DOHH2 (cell line): ENCODE measurements around the gene SPEM3.

Experiments
- CTCF ChIP-seq: fragments of 200-600 bp; sonication (generic); IDR thresholded peaks from one replicate; pipeline ENCODE4 v1.5.1; 2014; ENCODE audit warnings: antibody characterized with exemption, mild to moderate bottlenecking, low read depth, low read length; ENCODE audit not compliant: poor library complexity, severe bottlenecking
- EZH2phosphoT487 ChIP-seq: fragments of 200-600 bp; sonication (generic); IDR thresholded peaks from 2 replicates; pipeline ENCODE4 v1.6.1; 2017; ENCODE audit warnings: borderline replicate concordance, mild to moderate bottlenecking, antibody characterized with exemption, low read length, moderate library complexity, mixed read lengths

GRCh38 chr17:7425316-7425715 lies 3.3 kb upstream of the SPEM3 start, which contains the start of gene SPEM2:
- TF ChIP-seq CTCF (no peak), EZH2phosphoT487 (no peak)
